ENCODE measurements around the gene PLG. TPM values are rescaled to one million over a fixed set of nuclear protein-coding genes. Genes with fewer than 3 reads are reported as not detected.
"Not testable (repeated sequence)": the region's sequence is repeated elsewhere in the genome, so short reads cannot be mapped to it uniquely, and the experiment has no call there.

PLG gene
- 0.40 TPM for total RNA-seq
- long read RNA-seq = 0 reads

GRCh38 chr6:160701918-160702680, at the start of gene PLG:
TSS of gene PLG (plus strand) at chr6:160702244. CDS start at chr6:160702305, 61 bp downstream.
- intact Hi-C loops (cut with DNase I); ATAC-seq (ENCODE audit: poor library complexity); DNase-seq: not testable (repeated sequence)

- DNase-seq = no peak
- intact Hi-C loops (cut with DNase I) = no loop called here
- no peak for ATAC-seq (ENCODE audit: poor library complexity)
Measured at GRCh38 chr6:160659562-160659961, 42.5 kb upstream of the PLG start.

DNA sequence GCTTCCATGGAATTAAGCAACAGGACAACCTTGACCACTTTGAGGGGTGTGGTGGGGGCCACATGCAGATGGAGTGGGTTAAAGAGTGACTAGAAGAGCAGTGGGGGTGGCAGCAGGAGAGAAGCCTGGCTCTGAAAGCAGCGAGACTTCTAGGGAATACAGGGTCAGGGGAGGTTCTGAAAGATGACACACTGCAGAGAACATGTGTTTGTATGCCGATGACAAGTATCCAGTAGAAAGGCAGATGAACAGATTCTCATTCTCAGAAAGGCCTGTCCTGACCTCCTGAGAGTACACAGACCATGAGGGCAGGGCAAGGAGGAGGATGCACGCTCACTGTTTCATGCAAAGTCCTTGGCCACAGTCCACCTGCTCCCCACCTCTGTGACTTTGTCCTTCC, 40.8 kb upstream of the PLG start:
- DNase-seq (no peak), ATAC-seq (ENCODE audit: poor library complexity) (no peak)

DNA sequence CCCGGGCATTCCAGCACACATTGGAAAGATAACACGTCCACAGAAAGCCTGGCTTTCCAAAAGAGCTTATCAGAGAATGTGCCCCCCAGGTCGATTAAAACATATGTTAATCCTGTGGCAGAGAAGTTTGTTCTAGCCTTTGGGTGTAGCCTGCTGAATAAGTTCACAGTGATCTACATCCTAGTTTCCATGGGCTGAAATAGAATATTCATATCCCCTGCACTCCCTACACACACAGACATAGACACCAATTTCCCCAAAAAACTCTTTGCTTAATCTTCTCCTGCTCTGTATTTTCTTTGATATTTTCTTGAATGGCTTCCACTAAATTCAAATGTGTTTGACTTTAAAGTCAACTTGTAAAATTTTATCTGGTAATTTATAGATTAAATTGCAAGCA, 39.6 kb upstream of the PLG start:
- no peak for ATAC-seq (ENCODE audit: poor library complexity)
- intact Hi-C loops (cut with DNase I) = no loop called here
- no peak for DNase-seq

More for the DNA sequence above, 40.8 kb upstream of the PLG start:
- intact Hi-C loops (cut with DNase I) = no loop called here

DNA sequence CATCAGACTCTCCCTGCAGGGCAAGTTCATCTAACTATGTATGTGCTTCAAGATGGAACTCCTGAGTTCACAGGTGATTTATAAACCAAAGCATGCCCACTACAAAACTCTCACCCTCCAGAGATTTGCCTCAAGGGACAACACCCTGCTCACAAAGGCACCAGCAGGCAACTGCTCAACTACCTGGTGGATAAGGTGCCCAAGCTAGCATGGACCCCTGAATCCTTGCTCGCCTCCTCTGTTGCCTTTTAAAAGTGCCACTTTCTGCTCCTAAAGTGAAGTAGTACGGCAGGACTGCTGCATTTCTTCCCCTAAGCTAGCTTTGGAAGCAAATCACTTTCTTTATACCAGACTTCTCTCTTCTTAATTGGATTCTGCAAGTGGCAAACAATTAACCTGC, 39.2 kb upstream of the PLG start:
- intact Hi-C loops (cut with DNase I) = no loop called here
- no peak for ATAC-seq (ENCODE audit: poor library complexity)
- DNase-seq = no peak

DNA sequence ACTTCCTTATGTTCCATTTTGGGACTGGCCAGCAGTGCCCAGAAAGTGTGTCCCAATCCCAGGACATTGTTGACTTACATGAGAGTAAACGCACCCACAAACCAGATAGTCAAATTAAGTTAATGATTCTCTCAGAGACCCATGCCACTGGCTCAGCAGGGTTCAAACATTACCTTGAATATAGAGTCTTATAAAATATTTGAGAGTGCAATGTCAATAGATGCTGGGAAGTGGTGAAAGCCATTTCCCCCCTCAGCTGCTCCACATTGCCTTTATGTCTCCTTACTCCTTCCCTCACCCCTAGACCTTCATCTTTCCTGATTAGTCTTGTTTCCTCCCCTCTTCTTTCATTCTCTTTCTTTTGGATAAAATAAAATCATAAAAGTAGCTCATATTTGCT, 37.8 kb upstream of the PLG start, which contains the start of gene LPA:
LPA (minus strand) TSS at position 78 of the 400 bp plus-strand sequence; CDS start at position 17, 61 bp downstream.
- DNase-seq; ATAC-seq (ENCODE audit: poor library complexity); intact Hi-C loops (cut with DNase I): not testable (repeated sequence)

- no peak for ATAC-seq (ENCODE audit: poor library complexity)
- intact Hi-C loops (cut with DNase I) = no loop called here
- no peak for DNase-seq
Measured at GRCh38 chr6:160667639-160668481, 34.2 kb upstream of the PLG start.

DNA sequence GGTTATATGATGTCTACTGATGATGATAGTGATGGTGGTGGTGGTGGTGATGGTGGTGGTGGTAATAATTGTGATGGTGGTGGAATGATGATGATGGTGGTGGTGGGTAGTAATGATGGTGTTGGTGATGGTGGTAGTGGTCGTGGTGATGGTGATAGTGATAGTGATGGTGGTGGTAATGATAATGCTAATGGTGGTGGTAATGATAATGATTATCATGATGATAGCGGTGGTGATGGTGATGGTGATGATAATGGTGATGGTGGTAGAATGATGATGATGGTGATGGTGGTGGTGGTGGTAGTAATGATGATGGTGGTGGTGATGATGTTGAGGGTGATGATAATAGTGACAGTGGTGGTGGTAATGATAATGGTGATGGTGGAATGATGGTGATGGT, 33.5 kb upstream of the PLG start:
- DNase-seq (no peak), ATAC-seq (ENCODE audit: poor library complexity) (no peak)
- intact Hi-C loops (cut with DNase I) = no loop called here

- ATAC-seq (ENCODE audit: poor library complexity); DNase-seq; intact Hi-C loops (cut with DNase I): not testable (repeated sequence)
Measured at GRCh38 chr6:160676418-160676817, 25.6 kb upstream of the PLG start.

DNA sequence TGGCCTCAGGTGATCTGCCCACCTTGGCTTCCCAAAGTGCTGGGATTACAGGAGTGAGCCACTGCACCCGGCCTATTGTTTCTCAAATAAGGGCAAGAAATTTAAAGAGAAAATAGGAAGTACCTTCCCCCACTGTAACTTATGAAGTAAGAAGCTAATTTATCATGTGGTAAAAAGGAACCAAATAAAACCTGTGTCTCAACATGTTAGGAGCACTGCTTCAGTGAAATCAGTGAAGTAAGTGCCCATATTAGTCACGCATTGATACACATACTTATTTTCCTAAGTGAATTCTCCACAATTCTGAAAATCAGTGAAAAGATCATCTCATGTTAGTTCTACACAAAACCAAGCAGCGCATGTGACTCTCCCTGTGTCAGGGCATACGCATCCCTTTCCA, 23.8 kb upstream of the PLG start:
- intact Hi-C loops (cut with DNase I) = no loop called here

GRCh38 chr6:160678744-160679401, 23.2 kb upstream of the PLG start:
- DNase-seq (no peak), ATAC-seq (ENCODE audit: poor library complexity) (no peak)
- intact Hi-C loops (cut with DNase I) = no loop called here

More for the DNA sequence above, 23.8 kb upstream of the PLG start:
- DNase-seq = no peak
- ATAC-seq (ENCODE audit: poor library complexity) = no peak

DNA sequence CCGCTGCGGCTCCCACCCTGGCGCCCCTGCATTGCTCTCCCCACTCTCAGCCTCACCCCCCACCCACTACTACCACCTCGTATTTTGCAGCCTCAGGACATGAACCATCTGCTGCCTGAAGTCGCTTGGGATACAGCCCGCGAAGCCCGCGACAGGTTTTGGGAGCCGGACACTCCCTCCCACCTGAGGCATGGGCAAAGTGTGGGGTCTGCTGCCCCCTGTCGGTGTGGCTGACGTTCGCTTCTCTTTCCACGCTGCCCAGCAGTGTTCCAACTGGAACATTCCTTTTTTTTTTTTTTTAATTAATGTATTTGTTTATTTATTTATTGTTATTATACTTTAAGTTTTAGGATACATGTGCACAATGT, 22.7 kb upstream of the PLG start:
- ATAC-seq (ENCODE audit: poor library complexity) (no peak), DNase-seq (no peak)
- intact Hi-C loops (cut with DNase I) = no loop called here

- DNase-seq; intact Hi-C loops (cut with DNase I); ATAC-seq (ENCODE audit: poor library complexity): not testable (repeated sequence)
Measured at GRCh38 chr6:160685101-160685761, 16.8 kb upstream of the PLG start.

DNA sequence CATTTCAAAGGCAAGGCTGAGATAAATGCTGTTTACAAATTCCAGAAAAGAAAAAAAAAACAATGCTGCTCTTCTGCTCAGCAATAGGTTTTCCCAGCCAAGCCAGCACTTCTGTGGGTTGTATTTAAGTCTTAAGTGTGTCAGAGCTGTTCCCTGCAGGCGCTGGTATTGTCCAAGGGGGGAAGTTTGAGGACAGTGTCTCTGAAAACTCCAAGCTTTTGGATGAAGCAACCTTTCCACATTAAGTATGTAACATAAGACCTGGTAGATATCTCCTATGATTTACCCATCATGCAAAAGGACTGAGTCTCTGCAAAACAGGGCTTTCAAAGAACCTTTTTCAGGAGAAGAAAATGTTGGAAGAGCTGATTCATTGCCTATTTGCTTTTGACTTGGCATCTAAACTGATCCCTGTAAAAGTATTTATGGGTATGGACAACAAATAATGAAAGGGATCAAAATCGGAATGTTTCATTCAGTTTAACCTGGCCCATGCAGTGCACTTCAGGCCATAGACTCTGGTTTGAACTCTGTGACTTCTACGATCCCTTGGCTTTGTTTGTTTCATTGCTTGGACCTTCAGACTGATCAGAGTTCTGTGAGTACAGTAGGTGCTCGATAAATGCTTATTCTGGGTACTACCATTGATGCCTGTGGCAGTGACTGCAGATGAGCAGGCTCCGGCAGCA, 16.1 kb upstream of the PLG start:
- intact Hi-C loops (cut with DNase I) = no loop called here
- DNase-seq (no peak), ATAC-seq (ENCODE audit: poor library complexity) (no peak)

DNA sequence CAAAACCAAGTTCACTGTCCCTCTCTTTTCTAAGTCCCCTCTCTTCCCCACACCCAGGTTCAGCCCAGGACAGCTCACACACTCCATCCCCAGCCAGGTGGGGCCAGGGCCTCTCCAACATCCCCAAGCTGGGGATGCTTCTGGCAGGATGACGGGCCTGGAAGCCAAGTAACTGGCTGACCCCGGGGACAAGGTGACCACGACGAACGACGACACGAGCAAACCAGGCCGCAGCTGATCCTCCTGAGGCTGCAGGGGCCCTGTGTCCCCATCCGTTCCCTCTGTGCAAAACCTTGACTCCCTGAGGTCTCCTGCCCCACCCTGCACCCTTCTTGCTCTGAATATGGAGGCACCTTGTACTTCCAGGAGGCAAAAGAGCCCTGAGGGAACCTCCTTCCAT, 11.6 kb upstream of the PLG start:
- no peak for ATAC-seq (ENCODE audit: poor library complexity)
- intact Hi-C loops (cut with DNase I) = no loop called here
- no peak for DNase-seq

DNA sequence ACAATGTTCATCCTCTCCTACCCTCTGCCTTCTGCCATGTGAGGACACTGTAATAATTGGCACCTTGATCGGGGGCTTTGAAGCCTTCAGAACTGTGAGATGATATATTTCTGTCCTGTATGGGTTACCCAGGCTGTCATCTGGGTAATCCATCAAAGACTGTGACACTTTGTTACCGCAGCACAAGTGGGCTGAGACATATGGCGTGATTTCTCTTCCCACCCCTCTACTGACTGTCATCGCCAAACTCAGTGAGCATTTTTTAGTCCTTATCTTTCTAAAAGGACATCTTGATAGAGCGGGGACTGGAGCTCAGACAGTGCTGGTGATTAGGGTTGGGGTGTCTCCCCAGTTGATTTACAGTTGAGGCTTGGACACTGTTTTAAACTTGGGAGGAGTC, 10.4 kb upstream of the PLG start:
- intact Hi-C loops (cut with DNase I) = no loop called here
- ATAC-seq (ENCODE audit: poor library complexity) = no peak
- DNase-seq = no peak

GRCh38 chr6:160692369-160692959, 9.6 kb upstream of the PLG start:
- DNase-seq (no peak), ATAC-seq (ENCODE audit: poor library complexity) (no peak)
- intact Hi-C loops (cut with DNase I) = no loop called here

DNA sequence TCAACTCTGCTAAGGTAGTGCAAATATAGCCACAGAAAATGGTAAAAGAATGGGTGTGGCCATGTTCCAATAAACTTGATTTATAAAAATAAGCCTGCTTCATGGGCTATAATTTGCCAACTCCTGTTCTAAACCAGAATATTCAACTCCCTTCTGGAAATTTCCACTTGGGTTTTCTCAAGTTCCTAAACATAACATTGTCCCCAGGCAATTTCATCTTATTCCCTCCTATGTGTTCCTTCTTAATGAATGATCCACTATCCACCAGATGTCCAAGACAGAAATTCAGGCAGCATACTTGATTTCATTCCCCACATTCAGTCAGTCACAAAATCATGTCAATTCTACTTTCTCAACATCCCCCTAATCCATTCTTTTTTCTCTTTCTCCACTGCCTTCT, 7.0 kb upstream of the PLG start:
- ATAC-seq (ENCODE audit: poor library complexity); intact Hi-C loops (cut with DNase I); DNase-seq: not testable (repeated sequence)

Data from Right ventricle myocardium superior (tissue), 1 donor.